Body of pancreas (tissue), 4 donors: ENCODE measurements around the gene PDE11A.

Experiments
- POLR2A ChIP-seq, 3 donors: fragments of 450-650 bp; IDR thresholded peaks; one replicate each; pipeline ENCODE4 v1.6.1; 2016; ENCODE audit warnings: antibody characterized with exemption in 3 of 3, mild to moderate bottlenecking in 2 of 3
- TF ChIP-seq, protein P1 (sequence below), 7 experiments: fragments of 450-650 bp in 4 of 7; fragments of 200-600 bp in 3 of 7; sonication (generic) in 3 of 7; IDR thresholded peaks; one replicate each; pipeline ENCODE4 v1.5.1; 2016 to 2019; ENCODE audit warnings: antibody characterized with exemption in 7 of 7

DNA sequence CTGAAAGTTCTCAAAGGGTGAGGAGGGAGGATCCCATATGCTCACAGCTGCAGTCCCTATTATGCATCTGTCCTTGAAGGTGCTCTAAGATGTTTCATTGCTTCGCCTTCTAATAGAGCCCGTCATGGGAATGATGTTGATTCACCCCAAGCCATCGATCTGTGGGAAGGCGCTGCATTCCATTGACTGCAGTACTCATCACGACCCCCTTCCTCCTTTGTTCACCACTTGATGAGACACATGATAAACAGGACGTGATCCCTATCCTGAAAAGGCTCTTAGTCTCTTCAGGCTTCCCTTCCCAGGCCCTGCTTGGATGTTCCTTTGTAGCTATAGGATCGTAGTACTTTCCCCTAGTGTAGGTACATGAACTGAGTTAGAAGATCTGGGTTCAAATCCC is 498.2 kb downstream of the PDE11A start:
- TF ChIP-seq, protein P1, sequence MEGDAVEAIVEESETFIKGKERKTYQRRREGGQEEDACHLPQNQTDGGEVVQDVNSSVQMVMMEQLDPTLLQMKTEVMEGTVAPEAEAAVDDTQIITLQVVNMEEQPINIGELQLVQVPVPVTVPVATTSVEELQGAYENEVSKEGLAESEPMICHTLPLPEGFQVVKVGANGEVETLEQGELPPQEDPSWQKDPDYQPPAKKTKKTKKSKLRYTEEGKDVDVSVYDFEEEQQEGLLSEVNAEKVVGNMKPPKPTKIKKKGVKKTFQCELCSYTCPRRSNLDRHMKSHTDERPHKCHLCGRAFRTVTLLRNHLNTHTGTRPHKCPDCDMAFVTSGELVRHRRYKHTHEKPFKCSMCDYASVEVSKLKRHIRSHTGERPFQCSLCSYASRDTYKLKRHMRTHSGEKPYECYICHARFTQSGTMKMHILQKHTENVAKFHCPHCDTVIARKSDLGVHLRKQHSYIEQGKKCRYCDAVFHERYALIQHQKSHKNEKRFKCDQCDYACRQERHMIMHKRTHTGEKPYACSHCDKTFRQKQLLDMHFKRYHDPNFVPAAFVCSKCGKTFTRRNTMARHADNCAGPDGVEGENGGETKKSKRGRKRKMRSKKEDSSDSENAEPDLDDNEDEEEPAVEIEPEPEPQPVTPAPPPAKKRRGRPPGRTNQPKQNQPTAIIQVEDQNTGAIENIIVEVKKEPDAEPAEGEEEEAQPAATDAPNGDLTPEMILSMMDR (IDR thresholded peaks at IDR 0.05): no peak
- no peak for TF ChIP-seq POLR2A (IDR thresholded peaks at IDR 0.05)
